Sigmoid colon (tissue), 7 donors: ENCODE results near the gene ACTN1. TPM values are rescaled to one million over a fixed set of nuclear protein-coding genes. Genes with fewer than 3 reads are reported as not detected.

ENCODE experiments used
- DNase-seq: peaks from one replicate; pipeline ENCODE4 v3.0.0-alpha.2; 2019
- H3K27ac ChIP-seq, 4 donors: fragments of 200-600 bp; sonication (generic); one replicate each; pipeline ENCODE4 v1.5.1; 2016 to 2019; ENCODE audit warnings: mild to moderate bottlenecking in 1 of 4
- H3K27me3 ChIP-seq, 3 donors: fragments of 200-600 bp; sonication (generic); one replicate each; pipeline ENCODE4 v1.5.1; 2019; ENCODE audit warnings: mild to moderate bottlenecking in 1 of 3
- H3K36me3 ChIP-seq, 4 donors: fragments of 200-600 bp; sonication (generic); one replicate each; pipeline ENCODE4 v1.5.1; 2016 to 2019
- H3K4me1 ChIP-seq, 4 donors: fragments of 200-600 bp; sonication (generic); one replicate each; pipeline ENCODE4 v1.5.1; 2017 to 2019
- H3K4me3 ChIP-seq, 4 donors: fragments of 200-600 bp; sonication (generic); one replicate each; pipeline ENCODE4 v1.5.1; 2017 to 2019; ENCODE audit warnings: mild to moderate bottlenecking in 2 of 4, moderate library complexity in 1 of 4
- H3K9me3 ChIP-seq, 4 donors: fragments of 200-600 bp in 3 of 4; sonication (generic) in 3 of 4; one replicate each; pipeline versions ENCODE4 v1.5.1 to v1.6.1; 2013 to 2019
- CTCF ChIP-seq, 4 experiments: fragments of 450-650 bp in 3 of 4; fragments of 200-600 bp in 1 of 4; IDR thresholded peaks; one replicate each; pipeline ENCODE4 v1.5.1; 2016 to 2019; ENCODE audit warnings: antibody characterized with exemption in 4 of 4, mild to moderate bottlenecking in 3 of 4, moderate library complexity in 2 of 4
- EP300 ChIP-seq, 4 donors: sonication (generic); formaldehyde crosslinking; IDR thresholded peaks; one replicate each; pipeline ENCODE4 v1.6.1; 2017; ENCODE audit warnings: antibody characterized with exemption in 4 of 4
- POLR2A ChIP-seq, 2 donors: fragments of 450-650 bp; IDR thresholded peaks; one replicate each; pipeline ENCODE4 v1.6.1; 2016; ENCODE audit warnings: antibody characterized with exemption in 2 of 2, mild to moderate bottlenecking in 2 of 2, moderate library complexity in 2 of 2
- POLR2AphosphoS5 ChIP-seq, 4 donors: sonication (generic); formaldehyde crosslinking; IDR thresholded peaks; one replicate each; pipeline ENCODE4 v1.6.1; 2017; ENCODE audit warnings: antibody characterized with exemption in 4 of 4
- WGBS, 2 donors: extraction: QIAGEN DNeasy Blood & Tissue Kit; methylation state at CpG; one replicate each; pipeline ENCODE4 v1.1.7; 2013; 5-methylcytosine and 5-hydroxymethylcytosine counted together
- intact Hi-C: fragments of 100-400 bp; cut with DNase I; formaldehyde crosslinking; loops from one replicate; pipeline ENCODE4 v1.15.1; 2023
- polyA plus RNA-seq, 3 donors: library from polyadenylated mRNA; stranded (reverse); fragments of 200-250 nt; gene quantifications; one replicate each; pipeline ENCODE4 v1.2.3, GENCODE V29; 2013
- total RNA-seq, 4 donors: library from RNA; depleted of rRNA; stranded (reverse); fragments of >200 nt; gene quantifications; one replicate each; pipeline ENCODE4 v1.1.0, GENCODE V29; 2016
- donor health status: healthy with polysubstance abuse.
- donor health status: Bipolar disorder and iron deficiency.
- donor health status: healthy.

Gene ACTN1
- total and polyA plus RNA-seq, 7 donors: 20.1 to 1,069 (median 372) TPM

DNA sequence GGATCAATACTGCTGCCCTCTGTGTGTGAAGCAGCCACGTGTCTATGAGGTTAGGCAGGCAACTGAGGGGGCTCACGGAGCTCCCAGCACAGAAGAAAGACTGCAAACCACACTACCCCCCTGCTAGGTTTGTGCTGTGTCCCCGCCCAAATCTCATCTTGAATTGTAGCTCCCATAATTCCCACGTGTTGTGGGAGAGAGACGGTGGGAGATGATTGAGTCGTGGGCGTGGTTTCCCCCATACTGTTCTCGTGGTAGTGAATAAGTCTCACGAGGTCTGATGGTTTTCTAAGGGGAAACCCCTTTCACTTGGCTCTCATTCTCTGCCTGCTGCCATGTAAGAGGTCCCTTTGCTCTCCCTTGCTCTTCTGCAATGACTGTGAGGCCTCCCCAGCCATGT lies 68.6 kb downstream of the ACTN1 start:
- DNase-seq: no peak
- intact Hi-C loops: loop anchor here (2.0 kb wide), 2 partner anchors 64 to 180 kb away; no protein-coding TSS in a partner anchor
- peaks cover 6 to 65% (median 24%) of the 10 kb centered on the region in 4 donors for H3K36me3 ChIP-seq
- H3K27me3 ChIP-seq: no peaks in the 10 kb centered on the region
- H3K4me1 ChIP-seq: peaks cover 0 to 95% (median 88%) of the 10 kb centered on the region in 4 donors
- H3K27ac ChIP-seq: peak overlapping the region; percentile 98 to 100 (median 100)
- no peak overlapping the region for H3K4me3 ChIP-seq
- TF ChIP-seq POLR2AphosphoS5 (IDR thresholded peaks at IDR 0.05): peak in 1 of 4 donors; percentile 17
- TF ChIP-seq EP300 (IDR thresholded peaks at IDR 0.05): no peak
- WGBS, 2 donors: 66 to 76% methylated on average over 9 of the region's 9 CpGs
- H3K9me3 ChIP-seq: no peaks in the 10 kb centered on the region

- Histone ChIP-seq H3K27me3 (no peaks in the 10 kb centered on the region), H3K4me3 (no peak overlapping the region), H3K27ac (peak overlapping the region; percentile 98 to 100 (median 100)), H3K36me3 (peaks cover 3 to 79% (median 33%) of the 10 kb centered on the region in 4 donors), H3K4me1 (peaks cover 0 to 90% (median 86%) of the 10 kb centered on the region in 4 donors), H3K9me3 (no peaks in the 10 kb centered on the region)
- TF ChIP-seq POLR2AphosphoS5 (IDR thresholded peaks at IDR 0.05): peak; percentile 49 to 78 (median 71)
- TF ChIP-seq EP300 (IDR thresholded peaks at IDR 0.05): peak in 1 of 4 donors; percentile 27
- TF ChIP-seq POLR2A (IDR thresholded peaks at IDR 0.05): no peak
- TF ChIP-seq CTCF (IDR thresholded peaks at IDR 0.05): no peak
- DNase-seq: no peak
- intact Hi-C loops: no loop called here
- WGBS, 2 donors: 81 to 87% methylated on average over 5 of the region's 5 CpGs
These were observed 70.3 kb downstream of the ACTN1 start for GRCh38 chr14:68908803-68909202.

DNA sequence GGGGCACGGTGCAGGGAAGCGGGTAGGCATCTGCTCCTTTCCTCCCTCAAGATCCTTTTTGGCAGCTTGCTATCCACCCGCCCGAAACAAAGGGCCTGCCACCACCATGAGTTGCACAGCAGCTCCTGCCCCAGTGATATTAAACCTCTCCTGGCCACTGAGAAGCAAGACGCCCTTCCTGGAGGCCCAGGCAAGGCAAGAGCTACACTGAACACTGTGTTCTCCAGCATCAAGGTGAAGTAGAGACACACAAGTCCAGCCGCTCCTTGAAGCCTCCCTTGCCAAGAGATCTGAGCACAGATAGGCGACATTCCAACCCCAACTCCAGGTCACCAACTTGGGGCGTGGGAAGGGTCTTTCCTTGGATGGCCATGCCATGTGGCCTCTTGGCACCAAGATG lies 70.9 kb downstream of the ACTN1 start:
- H3K27ac ChIP-seq: peak overlapping the region; percentile 98 to 100 (median 100)
- no peaks in the 10 kb centered on the region for H3K9me3 ChIP-seq
- no peak overlapping the region for H3K4me3 ChIP-seq
- TF ChIP-seq POLR2AphosphoS5 (IDR thresholded peaks at IDR 0.05): peak in 2 of 4 donors; percentile 45 to 52
- TF ChIP-seq CTCF (IDR thresholded peaks at IDR 0.05): no peak
- TF ChIP-seq EP300 (IDR thresholded peaks at IDR 0.05): no peak
- no peak for TF ChIP-seq POLR2A (IDR thresholded peaks at IDR 0.05)
- intact Hi-C loops: no loop called here
- H3K27me3 ChIP-seq: no peaks in the 10 kb centered on the region
- WGBS, 2 donors: 87 to 90% methylated on average over 8 of the region's 8 CpGs
- H3K4me1 ChIP-seq: peaks cover 0 to 90% (median 84%) of the 10 kb centered on the region in 4 donors
- DNase-seq: peak; percentile 72
- peaks cover 4 to 85% (median 38%) of the 10 kb centered on the region in 4 donors for H3K36me3 ChIP-seq

DNA sequence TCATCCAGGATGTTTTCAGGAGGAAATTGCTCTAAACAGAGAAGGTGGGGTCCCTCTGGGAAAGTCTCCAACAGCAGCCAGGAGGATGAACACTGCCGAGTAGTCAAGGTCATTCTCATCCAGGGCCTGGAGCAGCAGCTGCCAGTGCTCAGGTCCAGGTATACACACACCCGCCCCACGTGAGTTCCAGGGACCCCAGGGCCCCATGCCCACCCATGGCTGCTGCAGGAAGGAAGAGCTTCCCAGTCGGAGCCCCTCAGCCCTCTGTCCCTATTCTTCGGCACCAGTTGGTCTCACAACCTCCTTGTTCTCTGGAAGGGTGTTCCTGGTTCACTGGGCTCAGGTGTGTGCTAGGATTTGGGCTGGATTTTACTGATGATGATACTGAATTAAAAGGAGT lies 72.7 kb downstream of the ACTN1 start:
- DNase-seq: no peak
- Histone ChIP-seq H3K27ac (peak overlapping the region; percentile 98 to 100 (median 100)), H3K4me3 (no peak overlapping the region), H3K9me3 (no peaks in the 10 kb centered on the region), H3K27me3 (no peaks in the 10 kb centered on the region), H3K36me3 (peaks cover 22 to 95% (median 44%) of the 10 kb centered on the region in 4 donors), H3K4me1 (peaks cover 0 to 90% (median 82%) of the 10 kb centered on the region in 4 donors)
- intact Hi-C loops: no loop called here
- WGBS, 2 donors: 72 to 82% methylated on average over 5 of the region's 5 CpGs
- no peak for TF ChIP-seq CTCF (IDR thresholded peaks at IDR 0.05)
- TF ChIP-seq POLR2A (IDR thresholded peaks at IDR 0.05): no peak
- TF ChIP-seq POLR2AphosphoS5 (IDR thresholded peaks at IDR 0.05): no peak

DNA sequence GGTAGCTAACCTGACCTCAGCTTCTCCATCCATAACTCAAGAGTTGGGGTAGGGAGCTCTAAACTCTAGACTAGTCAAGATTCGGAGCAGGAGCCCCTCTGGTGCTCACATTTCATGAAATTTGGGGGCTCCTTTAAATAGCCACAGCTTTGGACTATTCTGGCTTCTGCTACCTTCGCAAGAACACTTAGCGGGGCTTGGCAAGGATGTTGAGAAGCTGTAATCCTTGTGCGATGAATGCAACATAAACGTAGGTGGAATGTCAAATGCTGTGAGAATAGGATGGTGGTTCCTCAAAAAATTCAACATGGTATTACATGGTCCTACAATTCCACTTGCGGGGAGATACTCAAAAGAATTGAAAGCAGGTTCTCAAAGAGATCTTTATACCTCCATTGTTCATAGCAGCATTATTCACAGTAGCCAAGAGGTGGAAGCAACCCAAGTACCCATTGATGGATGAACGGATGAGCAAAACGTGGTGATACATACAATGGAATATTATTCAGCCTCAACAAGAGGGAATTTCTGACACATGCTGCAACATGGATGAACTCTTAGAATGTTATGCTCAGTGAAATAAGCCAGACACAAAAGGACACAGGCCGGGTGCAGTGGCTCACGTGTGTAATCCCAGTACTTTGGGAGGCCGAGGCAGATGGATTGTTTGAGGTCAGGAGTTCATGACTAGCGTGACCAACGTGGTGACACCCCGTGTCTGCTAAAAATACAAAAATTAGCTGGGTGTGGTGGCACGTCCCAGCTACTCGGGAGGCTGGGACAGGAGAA lies 73.8 kb downstream of the ACTN1 start:
- no peak for DNase-seq
- intact Hi-C loops: no loop called here
- TF ChIP-seq EP300 (IDR thresholded peaks at IDR 0.05): no peak
- TF ChIP-seq POLR2AphosphoS5 (IDR thresholded peaks at IDR 0.05): peak in 3 of 4 donors; percentile 37 to 41 (median 41)
- TF ChIP-seq POLR2A (IDR thresholded peaks at IDR 0.05): no peak
- Histone ChIP-seq H3K9me3 (no peaks in the 10 kb centered on the region), H3K27ac (peak overlapping the region; percentile 98 to 100 (median 100)), H3K4me3 (no peak overlapping the region), H3K27me3 (no peaks in the 10 kb centered on the region), H3K4me1 (peaks cover 0 to 90% (median 82%) of the 10 kb centered on the region in 4 donors), H3K36me3 (peaks cover 24 to 95% (median 47%) of the 10 kb centered on the region in 4 donors)
- 88 to 89% methylated on average over 16 of the region's 16 CpGs for WGBS, 2 donors
